ENCODE data around the gene CLIP2. TPM values are rescaled to one million over a fixed set of nuclear protein-coding genes. Genes with fewer than 3 reads are reported as not detected.

Gene CLIP2
- total RNA-seq, 1 donor from 2014 or later: 61.7 TPM

DNA sequence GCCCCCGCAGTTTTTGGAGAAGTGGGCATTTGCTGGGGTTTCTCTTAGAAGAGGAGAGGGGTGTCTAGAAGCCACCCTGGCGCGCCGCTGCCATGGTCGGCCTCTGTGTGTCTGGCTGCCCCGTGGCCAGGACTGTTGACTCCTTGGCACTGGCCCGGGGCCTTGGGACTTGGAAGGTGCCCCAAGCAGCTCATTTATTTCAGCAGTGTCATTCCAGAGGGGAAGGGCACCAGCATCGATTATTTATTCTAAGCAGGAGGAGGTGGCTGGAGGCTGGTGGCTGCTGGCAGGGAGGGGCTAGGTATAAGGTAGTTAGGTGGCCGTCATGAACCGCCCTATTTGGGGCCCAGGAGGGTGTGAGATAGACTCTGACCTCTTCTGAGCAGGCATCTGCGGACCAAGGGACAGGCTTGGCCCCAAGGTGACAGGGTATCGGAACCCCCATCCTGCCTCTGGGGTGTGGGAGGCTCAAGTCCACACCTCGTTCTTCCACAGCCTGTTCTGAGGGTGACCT, 166.1 kb downstream of the CLIP2 start:
- no peak overlapping the region for H3K27ac Mint-ChIP-seq
- no peak for ATAC-seq (ENCODE audit: low read depth)

More for the DNA sequence above, 166.1 kb downstream of the CLIP2 start:
- intact Hi-C loops (cut with micrococcal nuclease): no loop called here
- ChIA-PET CTCF (no interaction called here), POLR2A (no interaction called here)
- Mint-ChIP-seq H3K4me1 (peaks cover 13% of the 10 kb centered on the region), H3K27me3 (peaks cover 8% of the 10 kb centered on the region), H3K9me3 (no peaks in the 10 kb centered on the region), H3K36me3 (ENCODE audit: low read depth) (no peaks in the 10 kb centered on the region), H3K4me3 (peak overlapping the region; percentile 41)
- TF ChIP-seq, protein P1, sequence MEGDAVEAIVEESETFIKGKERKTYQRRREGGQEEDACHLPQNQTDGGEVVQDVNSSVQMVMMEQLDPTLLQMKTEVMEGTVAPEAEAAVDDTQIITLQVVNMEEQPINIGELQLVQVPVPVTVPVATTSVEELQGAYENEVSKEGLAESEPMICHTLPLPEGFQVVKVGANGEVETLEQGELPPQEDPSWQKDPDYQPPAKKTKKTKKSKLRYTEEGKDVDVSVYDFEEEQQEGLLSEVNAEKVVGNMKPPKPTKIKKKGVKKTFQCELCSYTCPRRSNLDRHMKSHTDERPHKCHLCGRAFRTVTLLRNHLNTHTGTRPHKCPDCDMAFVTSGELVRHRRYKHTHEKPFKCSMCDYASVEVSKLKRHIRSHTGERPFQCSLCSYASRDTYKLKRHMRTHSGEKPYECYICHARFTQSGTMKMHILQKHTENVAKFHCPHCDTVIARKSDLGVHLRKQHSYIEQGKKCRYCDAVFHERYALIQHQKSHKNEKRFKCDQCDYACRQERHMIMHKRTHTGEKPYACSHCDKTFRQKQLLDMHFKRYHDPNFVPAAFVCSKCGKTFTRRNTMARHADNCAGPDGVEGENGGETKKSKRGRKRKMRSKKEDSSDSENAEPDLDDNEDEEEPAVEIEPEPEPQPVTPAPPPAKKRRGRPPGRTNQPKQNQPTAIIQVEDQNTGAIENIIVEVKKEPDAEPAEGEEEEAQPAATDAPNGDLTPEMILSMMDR (IDR thresholded peaks at IDR 0.05): no peak
- DNase-seq: no peak

Other genes starting within 250 kb of the CLIP2 start
- gene LIMK1, start 205.6 kb upstream of the CLIP2 start, total RNA-seq: 59.6 and 62.7 TPM in 2 replicates
- gene EIF4H, start 115.1 kb upstream of the CLIP2 start, total RNA-seq: 263 and 280 TPM in 2 replicates
- gene LAT2, start 79.4 kb upstream of the CLIP2 start, total RNA-seq: 291 and 329 TPM in 2 replicates
- 44.0 and 45.8 TPM in 2 replicates for gene RFC2, start 35.0 kb upstream of the CLIP2 start, total RNA-seq
- gene GTF2IRD1, start 164.5 kb downstream of the CLIP2 start, total RNA-seq: 0.67 and 1.6 TPM in 2 replicates

All from activated B cell treated with CpG ODN at 0.5 μM for 24 hours (primary cell).